Activated T-cell treated with anti-CD3 and anti-CD28 coated beads, Interleukin-2, amount 50 U/mL, for 4 hours (primary cell): ENCODE results near the gene ADGRF4. TPM values are rescaled to one million over a fixed set of nuclear protein-coding genes. Genes with fewer than 3 reads are reported as not detected.

ENCODE experiments used
- ATAC-seq, 2 donors: fragments of 200-7000 bp; cut with Tn5 transposase; one replicate each; pipeline ENCODE4 v1.10.0; 2021
- DNase-seq: peaks from one replicate; pipeline ENCODE4 v3.0.0-alpha.2; 2020
- H3K27me3 Mint-ChIP-seq: one replicate; pipeline ENCODE4 v1.8.0; 2021; ENCODE audit warnings: low read depth, mixed read lengths
- H3K36me3 Mint-ChIP-seq: one replicate; pipeline ENCODE4 v1.8.0; 2022; ENCODE audit warnings: mixed read lengths; ENCODE audit not compliant: insufficient read depth
- H3K4me1 Mint-ChIP-seq: one replicate; pipeline ENCODE4 v1.8.0; 2021; ENCODE audit warnings: low read depth, mixed read lengths
- H3K4me3 Mint-ChIP-seq: one replicate; pipeline ENCODE4 v1.8.0; 2021; ENCODE audit warnings: mild to moderate bottlenecking, moderate library complexity, mixed read lengths
- H3K9me3 Mint-ChIP-seq: one replicate; pipeline ENCODE4 v1.8.0; 2021; ENCODE audit warnings: mixed read lengths
- total RNA-seq, 3 donors: library from RNA; stranded (reverse); gene quantifications; one replicate each; pipeline ENCODE4 v1.2.1, GENCODE V29; 2021

The ADGRF4 gene
- total RNA-seq, 3 donors from 2014 or later: not detected

DNA sequence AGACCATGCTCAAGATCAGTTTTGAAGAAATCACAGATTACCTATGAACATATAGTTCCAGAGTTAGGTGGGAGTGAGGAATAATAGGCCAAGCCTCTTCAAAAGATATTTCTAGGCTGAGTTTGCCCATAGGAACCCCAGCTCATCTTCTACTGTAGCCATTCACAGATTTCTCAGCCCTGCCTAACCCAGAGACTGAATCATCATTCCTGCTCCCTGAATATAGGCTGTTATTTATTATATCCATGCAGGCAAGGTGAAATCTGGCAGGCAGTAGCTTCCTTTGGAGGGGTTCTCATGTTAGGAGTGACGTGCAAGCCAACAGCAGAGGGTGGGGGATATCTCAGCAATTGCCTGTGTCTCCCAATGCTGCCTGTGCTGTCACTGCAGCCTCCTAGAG, 25.6 kb upstream of the ADGRF4 start:
- no peak for DNase-seq
- H3K27me3 Mint-ChIP-seq: peaks cover 21% of the 10 kb centered on the region
- H3K4me1 Mint-ChIP-seq: no peaks in the 10 kb centered on the region
- no peak overlapping the region for H3K4me3 Mint-ChIP-seq
- no peak for ATAC-seq
- H3K9me3 Mint-ChIP-seq: no peaks in the 10 kb centered on the region
- H3K36me3 Mint-ChIP-seq: no peaks in the 10 kb centered on the region

DNA sequence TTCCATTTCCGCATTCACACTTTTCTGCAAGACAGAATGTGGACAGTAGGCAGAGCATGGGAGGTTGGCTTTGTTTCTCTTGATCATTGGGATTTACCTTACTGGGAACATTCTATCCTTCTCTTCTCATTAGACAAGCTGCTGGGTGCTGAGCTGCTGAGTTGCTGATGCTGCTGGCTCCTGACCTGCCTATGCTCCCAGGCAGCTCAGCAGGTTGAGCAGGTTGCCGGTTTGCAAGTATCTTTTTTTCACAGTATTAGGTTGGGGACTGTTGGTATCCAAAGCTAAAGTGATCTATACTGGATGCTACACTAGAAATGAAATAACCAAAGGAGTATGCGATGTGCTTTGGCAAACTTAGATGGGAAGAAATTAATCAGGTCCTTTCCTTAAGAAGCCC, 23.7 kb upstream of the ADGRF4 start:
- no peaks in the 10 kb centered on the region for H3K4me1 Mint-ChIP-seq
- H3K36me3 Mint-ChIP-seq: no peaks in the 10 kb centered on the region
- peaks cover 7% of the 10 kb centered on the region for H3K27me3 Mint-ChIP-seq
- no peak overlapping the region for H3K4me3 Mint-ChIP-seq
- ATAC-seq (no peak), DNase-seq (no peak)
- no peaks in the 10 kb centered on the region for H3K9me3 Mint-ChIP-seq

DNA sequence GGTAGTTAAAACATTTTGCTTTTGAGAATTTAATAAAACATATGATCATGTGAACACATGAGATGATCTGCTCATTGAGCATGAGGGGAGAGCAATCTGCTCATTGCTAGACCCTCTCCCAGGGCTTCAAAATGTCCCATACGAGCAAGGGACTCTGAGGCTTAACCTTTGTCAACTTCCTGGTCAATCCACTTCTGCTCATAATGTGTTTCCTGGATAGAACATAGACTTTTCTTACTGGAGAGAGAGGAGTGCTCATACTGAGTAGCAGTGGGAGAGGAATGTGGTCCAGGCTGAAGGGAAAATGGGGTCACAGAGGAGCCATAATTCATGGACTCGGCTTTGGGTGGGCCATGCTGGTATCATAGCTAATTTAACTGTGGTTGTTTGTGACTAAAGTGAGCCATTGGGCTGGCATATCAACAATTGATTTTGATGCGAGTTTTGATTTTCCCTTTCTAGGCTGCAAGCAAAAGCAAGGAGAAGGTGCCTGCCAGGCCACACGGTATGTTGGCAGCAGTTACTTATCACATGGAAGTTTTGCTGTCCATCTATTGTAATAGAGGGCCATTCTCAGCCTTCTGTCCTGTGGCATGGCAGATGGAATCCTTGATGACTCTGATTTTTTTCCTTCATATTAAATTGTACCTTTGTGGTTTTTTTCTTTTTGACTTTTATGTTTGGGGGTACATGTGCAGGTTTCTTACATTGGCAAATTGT, 20.8 kb upstream of the ADGRF4 start:
- Mint-ChIP-seq H3K4me1 (no peaks in the 10 kb centered on the region), H3K9me3 (no peaks in the 10 kb centered on the region), H3K4me3 (no peak overlapping the region), H3K36me3 (no peaks in the 10 kb centered on the region), H3K27me3 (peaks cover 5% of the 10 kb centered on the region)
- DNase-seq (no peak), ATAC-seq (no peak)

DNA sequence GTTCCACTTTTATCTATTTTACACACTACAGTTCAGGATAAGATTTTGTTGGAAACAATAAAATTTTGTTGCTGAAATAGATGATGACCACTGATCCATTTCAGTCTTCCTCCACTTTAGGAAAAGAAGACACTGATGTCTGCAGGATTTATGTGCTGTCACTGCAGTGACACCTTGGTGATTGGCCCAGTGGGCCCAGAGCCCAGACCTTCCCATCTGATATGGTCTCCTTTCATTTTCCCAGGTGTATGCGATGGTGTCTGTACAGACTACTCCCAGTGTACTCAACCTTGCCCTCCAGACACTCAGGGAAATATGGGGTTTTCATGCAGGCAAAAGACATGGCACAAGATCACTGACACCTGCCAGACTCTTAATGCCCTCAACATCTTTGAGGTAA, 19.6 kb upstream of the ADGRF4 start:
- Mint-ChIP-seq H3K27me3 (no peaks in the 10 kb centered on the region), H3K9me3 (no peaks in the 10 kb centered on the region), H3K4me1 (no peaks in the 10 kb centered on the region), H3K36me3 (no peaks in the 10 kb centered on the region), H3K4me3 (no peak overlapping the region)
- DNase-seq (no peak), ATAC-seq (no peak)

DNA sequence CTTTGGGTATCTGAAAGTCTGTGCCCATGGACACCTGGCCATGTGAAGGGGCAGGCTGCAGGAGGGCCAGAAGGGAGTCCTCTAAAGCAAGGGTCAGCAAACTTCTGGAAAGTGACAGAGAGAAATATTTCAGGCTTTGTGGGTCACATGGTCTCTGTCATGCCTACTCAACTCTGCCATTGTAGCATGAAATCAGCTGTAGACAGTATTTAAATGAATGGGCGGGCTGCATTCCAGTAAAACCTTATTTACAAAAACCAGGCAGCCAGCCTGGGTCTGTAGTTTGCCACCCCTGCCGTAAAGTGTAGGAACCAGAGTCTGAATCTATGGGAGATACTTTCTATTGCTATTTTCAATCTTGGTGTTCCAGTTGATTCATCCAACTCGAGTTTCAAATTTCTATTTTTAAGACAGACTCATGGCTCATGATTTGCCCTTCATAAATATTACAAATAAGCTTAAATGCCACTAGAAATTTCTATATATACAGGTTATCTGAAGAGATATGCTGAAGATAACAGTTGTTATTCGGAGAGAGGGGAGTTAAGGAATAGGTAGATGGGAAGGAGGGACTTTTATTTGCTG, 19.0 kb upstream of the ADGRF4 start:
- Mint-ChIP-seq H3K4me3 (no peak overlapping the region), H3K36me3 (no peaks in the 10 kb centered on the region), H3K4me1 (no peaks in the 10 kb centered on the region), H3K27me3 (peaks cover 2% of the 10 kb centered on the region), H3K9me3 (no peaks in the 10 kb centered on the region)
- DNase-seq (no peak), ATAC-seq (no peak)

DNA sequence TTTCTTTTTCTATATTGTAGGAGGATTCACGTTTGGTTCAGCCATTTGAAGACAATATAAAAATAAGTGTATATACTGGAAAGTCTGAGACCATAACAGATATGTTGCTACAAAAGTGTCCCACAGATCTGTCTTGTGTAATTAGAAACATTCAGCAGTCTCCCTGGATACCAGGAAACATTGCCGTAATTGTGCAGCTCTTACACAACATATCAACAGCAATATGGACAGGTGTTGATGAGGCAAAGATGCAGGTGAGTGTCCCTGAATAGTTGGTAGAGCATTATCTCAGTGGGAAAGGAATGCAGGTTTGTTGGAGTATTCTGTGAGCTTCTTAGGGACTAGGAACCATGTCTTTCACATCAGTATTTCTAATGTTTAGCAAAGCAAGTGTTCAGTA, 18.3 kb upstream of the ADGRF4 start:
- no peak for DNase-seq
- H3K4me1 Mint-ChIP-seq: no peaks in the 10 kb centered on the region
- H3K9me3 Mint-ChIP-seq: no peaks in the 10 kb centered on the region
- no peak overlapping the region for H3K4me3 Mint-ChIP-seq
- ATAC-seq: no peak
- peaks cover 5% of the 10 kb centered on the region for H3K27me3 Mint-ChIP-seq
- no peaks in the 10 kb centered on the region for H3K36me3 Mint-ChIP-seq

DNA sequence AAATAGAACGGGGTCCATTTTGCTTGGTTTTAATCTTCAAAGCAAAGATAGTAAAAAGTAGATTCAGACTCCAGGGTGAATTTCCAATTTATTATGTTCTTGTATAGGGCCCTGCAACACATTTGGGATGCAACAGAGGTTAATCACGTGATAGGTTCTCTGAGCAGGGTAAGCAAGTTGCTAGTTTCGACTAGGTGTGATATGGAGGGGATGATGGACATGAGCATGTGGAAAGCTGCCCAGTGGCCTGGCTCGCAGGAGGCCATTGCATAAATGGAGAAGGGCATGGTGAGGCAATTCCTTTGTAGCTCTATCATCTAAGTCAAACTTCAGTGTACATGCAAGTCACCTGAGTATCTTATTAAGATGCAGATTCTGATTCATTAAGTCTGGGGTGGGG, 17.7 kb upstream of the ADGRF4 start:
- H3K4me1 Mint-ChIP-seq: no peaks in the 10 kb centered on the region
- no peak for ATAC-seq
- H3K4me3 Mint-ChIP-seq: no peak overlapping the region
- no peaks in the 10 kb centered on the region for H3K36me3 Mint-ChIP-seq
- peaks cover 5% of the 10 kb centered on the region for H3K27me3 Mint-ChIP-seq
- H3K9me3 Mint-ChIP-seq: no peaks in the 10 kb centered on the region
- no peak for DNase-seq

DNA sequence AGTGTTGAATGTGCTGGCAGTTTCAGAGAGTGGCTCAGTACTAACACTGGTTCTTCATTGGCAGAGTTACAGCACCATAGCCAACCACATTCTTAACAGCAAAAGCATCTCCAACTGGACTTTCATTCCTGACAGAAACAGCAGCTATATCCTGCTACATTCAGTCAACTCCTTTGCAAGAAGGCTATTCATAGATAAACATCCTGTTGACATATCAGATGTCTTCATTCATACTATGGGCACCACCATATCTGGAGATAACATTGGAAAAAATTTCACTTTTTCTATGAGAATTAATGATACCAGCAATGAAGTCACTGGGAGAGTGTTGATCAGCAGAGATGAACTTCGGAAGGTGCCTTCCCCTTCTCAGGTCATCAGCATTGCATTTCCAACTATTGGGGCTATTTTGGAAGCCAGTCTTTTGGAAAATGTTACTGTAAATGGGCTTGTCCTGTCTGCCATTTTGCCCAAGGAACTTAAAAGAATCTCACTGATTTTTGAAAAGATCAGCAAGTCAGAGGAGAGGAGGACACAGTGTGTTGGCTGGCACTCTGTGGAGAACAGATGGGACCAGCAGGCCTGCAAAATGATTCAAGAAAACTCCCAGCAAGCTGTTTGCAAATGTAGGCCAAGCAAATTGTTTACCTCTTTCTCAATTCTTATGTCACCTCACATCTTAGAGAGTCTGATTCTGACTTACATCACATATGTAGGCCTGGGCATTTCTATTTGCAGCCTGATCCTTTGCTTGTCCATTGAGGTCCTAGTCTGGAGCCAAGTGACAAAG, 17.0 kb upstream of the ADGRF4 start:
- H3K9me3 Mint-ChIP-seq: no peaks in the 10 kb centered on the region
- no peak for DNase-seq
- H3K27me3 Mint-ChIP-seq: peaks cover 5% of the 10 kb centered on the region
- ATAC-seq: no peak
- no peaks in the 10 kb centered on the region for H3K36me3 Mint-ChIP-seq
- H3K4me3 Mint-ChIP-seq: no peak overlapping the region
- no peaks in the 10 kb centered on the region for H3K4me1 Mint-ChIP-seq

DNA sequence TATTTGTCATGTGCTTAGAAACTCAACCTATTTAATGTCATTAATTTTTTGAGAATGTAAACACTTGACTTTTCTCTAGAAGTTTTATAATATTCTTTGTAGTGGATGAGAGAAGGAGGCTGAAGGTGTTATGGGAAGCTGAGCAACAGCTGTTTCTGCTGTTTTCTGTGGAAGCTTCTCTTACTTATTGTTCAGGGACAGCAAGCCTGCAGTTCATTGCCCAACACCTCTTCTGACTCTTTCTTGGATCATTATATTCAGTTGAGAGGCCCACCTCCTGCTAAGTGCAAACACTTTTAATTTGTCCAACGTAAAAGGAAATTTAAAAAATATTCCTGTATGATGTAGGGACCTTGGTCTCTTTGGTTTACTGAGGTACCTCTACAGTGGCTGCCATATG, 12.0 kb upstream of the ADGRF4 start:
- peaks cover 5% of the 10 kb centered on the region for H3K27me3 Mint-ChIP-seq
- H3K9me3 Mint-ChIP-seq: no peaks in the 10 kb centered on the region
- no peaks in the 10 kb centered on the region for H3K4me1 Mint-ChIP-seq
- H3K36me3 Mint-ChIP-seq: no peaks in the 10 kb centered on the region
- no peak overlapping the region for H3K4me3 Mint-ChIP-seq
- ATAC-seq (no peak), DNase-seq (no peak)

DNA sequence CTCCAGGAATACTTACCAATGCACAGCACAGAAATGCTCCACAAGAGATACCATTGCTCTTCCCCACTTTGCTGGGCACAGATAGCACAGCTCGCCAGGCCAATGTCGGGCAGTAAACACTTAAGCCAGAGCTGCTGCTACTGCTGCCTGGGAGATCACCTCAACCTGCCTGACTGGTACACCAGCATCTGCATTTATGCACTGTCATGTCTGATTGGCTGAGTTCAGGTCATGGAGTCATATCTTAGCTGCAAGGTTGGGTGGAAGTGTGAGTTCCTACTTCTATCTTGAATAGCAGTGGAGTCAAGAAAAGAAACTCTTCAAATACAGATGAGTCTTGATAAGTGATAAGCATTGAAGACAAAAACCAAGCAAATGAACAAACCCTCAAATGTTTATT, 10.9 kb upstream of the ADGRF4 start:
- ATAC-seq: no peak
- Mint-ChIP-seq H3K4me1 (no peaks in the 10 kb centered on the region), H3K36me3 (no peaks in the 10 kb centered on the region), H3K9me3 (no peaks in the 10 kb centered on the region), H3K27me3 (peaks cover 5% of the 10 kb centered on the region), H3K4me3 (no peak overlapping the region)
- DNase-seq: no peak

DNA sequence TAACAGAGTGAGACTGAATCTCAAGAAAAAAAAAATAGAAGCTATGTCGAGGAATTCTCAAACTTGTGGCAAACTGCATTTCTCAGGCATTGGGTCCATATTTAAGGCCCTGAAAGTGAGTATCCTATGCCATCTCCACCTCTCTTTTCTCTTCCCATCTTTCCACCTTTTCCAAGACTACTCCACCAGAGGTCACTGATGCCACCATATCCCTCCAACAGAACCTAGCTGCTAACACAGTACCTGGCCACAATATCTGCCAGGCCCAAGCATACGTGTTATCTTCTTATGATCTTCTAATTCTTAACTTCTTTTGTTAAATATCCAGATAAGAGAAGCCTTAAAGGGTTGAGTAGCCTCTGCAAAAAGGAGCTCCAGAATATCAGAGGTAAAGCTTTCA, 8.2 kb upstream of the ADGRF4 start:
- Mint-ChIP-seq H3K4me3 (no peak overlapping the region), H3K4me1 (no peaks in the 10 kb centered on the region), H3K36me3 (no peaks in the 10 kb centered on the region)

DNA sequence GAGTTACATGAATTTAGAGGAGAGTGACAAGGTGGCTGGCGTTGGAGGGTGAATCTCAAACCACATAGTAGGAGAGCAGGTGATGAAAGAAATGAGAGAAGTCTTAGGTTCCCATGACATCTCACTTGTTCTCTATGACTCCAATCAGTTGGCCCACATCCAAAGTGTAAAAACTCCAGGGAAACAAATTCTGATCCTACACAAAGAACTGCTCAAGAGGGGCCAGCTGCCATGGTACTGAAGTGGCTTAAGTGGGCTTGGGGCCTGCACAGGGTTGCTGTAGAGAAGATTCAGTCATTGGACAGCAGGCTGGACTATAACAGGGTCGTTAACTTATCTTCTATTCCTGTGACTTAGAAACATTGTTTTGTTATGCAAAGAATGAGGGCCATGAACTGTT, 7.6 kb upstream of the ADGRF4 start:
- Mint-ChIP-seq H3K36me3 (no peaks in the 10 kb centered on the region), H3K27me3 (no peaks in the 10 kb centered on the region), H3K4me3 (no peak overlapping the region), H3K9me3 (no peaks in the 10 kb centered on the region), H3K4me1 (no peaks in the 10 kb centered on the region)
- no peak for ATAC-seq
- DNase-seq: no peak

More for the DNA sequence above, 8.2 kb upstream of the ADGRF4 start:
- Mint-ChIP-seq H3K9me3 (no peaks in the 10 kb centered on the region), H3K27me3 (no peaks in the 10 kb centered on the region)
- no peak for ATAC-seq
- DNase-seq: no peak

DNA sequence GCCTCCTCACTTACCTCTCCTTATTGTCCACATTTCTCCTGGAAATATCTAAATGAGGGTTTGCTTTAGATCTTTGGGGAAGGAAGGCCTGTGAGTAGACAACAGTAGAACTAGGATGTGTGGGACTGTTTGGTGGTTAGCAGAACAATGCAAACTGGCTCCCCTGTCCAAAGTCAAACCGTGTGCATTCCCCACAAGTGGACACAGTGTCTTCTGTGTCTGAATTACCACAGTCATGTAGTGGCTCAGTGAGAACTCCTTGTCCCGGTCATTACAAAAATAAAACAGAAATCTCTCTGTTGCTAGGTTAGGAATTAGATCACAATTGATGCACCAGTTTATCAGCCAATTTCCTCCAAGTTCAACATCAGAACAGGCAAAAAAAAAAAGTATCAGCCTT, 455 bp upstream of the ADGRF4 start:
- Mint-ChIP-seq H3K4me3 (no peak overlapping the region), H3K27me3 (no peaks in the 10 kb centered on the region), H3K4me1 (no peaks in the 10 kb centered on the region), H3K36me3 (no peaks in the 10 kb centered on the region), H3K9me3 (no peaks in the 10 kb centered on the region)
- ATAC-seq: no peak
- DNase-seq: no peak

DNA sequence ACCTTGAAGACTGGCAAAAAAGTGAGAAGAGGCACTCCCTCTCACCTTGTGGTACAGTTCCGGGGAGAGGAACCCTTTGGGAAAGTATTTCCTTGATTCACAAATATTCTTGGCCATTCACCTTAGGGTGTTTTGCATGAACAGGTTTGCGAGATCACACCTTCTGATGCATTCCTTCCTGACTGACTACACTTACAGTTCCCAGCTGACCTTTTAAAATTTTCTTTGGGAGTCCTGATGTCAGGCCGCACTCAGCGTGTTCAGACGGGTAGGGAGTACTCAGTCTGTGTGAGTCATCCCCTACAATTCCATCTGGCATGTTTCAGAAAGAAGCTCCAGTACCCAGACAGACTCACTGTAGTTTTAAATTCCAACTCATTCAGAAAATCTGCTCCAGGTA, 1.7 kb downstream of the ADGRF4 start:
- H3K27me3 Mint-ChIP-seq: no peaks in the 10 kb centered on the region
- no peaks in the 10 kb centered on the region for H3K36me3 Mint-ChIP-seq
- H3K9me3 Mint-ChIP-seq: no peaks in the 10 kb centered on the region
- DNase-seq: no peak
- ATAC-seq: no peak
- H3K4me3 Mint-ChIP-seq: no peak overlapping the region
- no peaks in the 10 kb centered on the region for H3K4me1 Mint-ChIP-seq

DNA sequence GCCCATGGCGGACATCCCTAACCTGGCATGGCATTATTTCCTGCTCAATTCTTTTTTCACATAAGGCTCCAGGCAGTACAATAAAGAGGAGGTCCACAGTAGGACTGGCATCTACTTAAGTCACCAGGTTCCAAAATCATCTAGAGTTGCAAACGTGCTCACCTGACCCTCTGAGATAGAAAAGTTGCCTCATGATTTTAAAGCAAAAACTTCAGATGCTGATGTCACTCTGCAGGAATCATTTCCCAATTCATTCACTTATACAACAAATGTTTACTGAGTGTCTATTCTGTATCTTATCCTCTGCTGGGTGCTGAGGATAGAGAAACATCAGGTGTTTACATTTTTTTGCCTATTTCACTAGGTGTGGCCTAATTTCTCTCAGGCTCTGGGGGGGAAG, 2.2 kb downstream of the ADGRF4 start:
- no peaks in the 10 kb centered on the region for H3K4me1 Mint-ChIP-seq
- no peak overlapping the region for H3K4me3 Mint-ChIP-seq
- no peaks in the 10 kb centered on the region for H3K27me3 Mint-ChIP-seq
- H3K36me3 Mint-ChIP-seq: no peaks in the 10 kb centered on the region
- no peak for DNase-seq
- ATAC-seq: no peak
- no peaks in the 10 kb centered on the region for H3K9me3 Mint-ChIP-seq
